OCI-LY7 (cell line): Measurements from ENCODE around the gene PUS7. TPM values are rescaled to one million over a fixed set of nuclear protein-coding genes. Genes with fewer than 3 reads are reported as not detected.

Experiments used
- BruUV-seq: library from RNA; stranded (reverse); fragments of 400-500 nt; replicated peaks from 2 replicates; lab custom pipeline; 2021; lab: Mats Ljungman, UMichigan
- CTCF ChIA-PET: fragments of 300-600 bp; sonication (Branson Sonifier 250); formaldehyde crosslinking; loops from one replicate; lab custom pipeline; 2022; ENCODE audit warnings: antibody characterized with exemption; ENCODE audit not compliant: unreplicated experiment; lab: Charles Lee
- POLR2A ChIA-PET: fragments of 300-600 bp; sonication (Branson Sonifier 250); formaldehyde crosslinking; loops from one replicate; lab custom pipeline; 2022; ENCODE audit warnings: antibody characterized with exemption; lab: Charles Lee
- DNase-seq: peaks from one replicate; pipeline ENCODE4 v3.0.0-alpha.2; 2015; ENCODE audit warnings: low spot score
- H2AFZ ChIP-seq: fragments of 200-600 bp; sonication (generic), shearing (Covaris generic); 2 replicates; pipeline ENCODE4 v1.6.1; 2014; ENCODE audit warnings: mild to moderate bottlenecking, antibody characterized with exemption, low read length, moderate library complexity
- H3K27ac ChIP-seq: fragments of 200-600 bp; sonication (generic); 2 replicates; pipeline ENCODE4 v1.5.1; 2014; ENCODE audit warnings: mixed run types, low read depth, mild to moderate bottlenecking, moderate library complexity, low read length, inconsistent platforms; ENCODE audit not compliant: poor library complexity, severe bottlenecking
- H3K36me3 ChIP-seq: fragments of 200-600 bp; sonication (generic); 2 replicates; pipeline ENCODE4 v1.6.1; 2014; ENCODE audit warnings: mild to moderate bottlenecking, antibody characterized with exemption, low read length, moderate library complexity, mixed read lengths; ENCODE audit not compliant: insufficient read depth
- H3K4me1 ChIP-seq: fragments of 200-600 bp; sonication (generic); 2 replicates; pipeline ENCODE4 v1.5.1; 2014; ENCODE audit warnings: mild to moderate bottlenecking, low read length; ENCODE audit not compliant: insufficient read depth, poor library complexity, severe bottlenecking
- H3K4me2 ChIP-seq: fragments of 200-600 bp; sonication (generic); 2 replicates; pipeline ENCODE4 v1.6.1; 2014; ENCODE audit warnings: mild to moderate bottlenecking, low read length
- H3K4me3 ChIP-seq: fragments of 200-600 bp; sonication (generic); 2 replicates; pipeline ENCODE4 v1.5.1; 2014; ENCODE audit warnings: mild to moderate bottlenecking, low read depth, low read length; ENCODE audit not compliant: poor library complexity, severe bottlenecking
- H3K79me2 ChIP-seq: fragments of 200-600 bp; sonication (generic); 2 replicates; pipeline ENCODE4 v1.6.1; 2016; ENCODE audit warnings: low read depth, mild to moderate bottlenecking, low read length, moderate library complexity, mixed read lengths; ENCODE audit not compliant: insufficient read depth
- H3K9me2 ChIP-seq: fragments of 200-600 bp; sonication (generic); 2 replicates; pipeline ENCODE4 v1.6.1; 2016; ENCODE audit warnings: mild to moderate bottlenecking, low read length, mixed read lengths; ENCODE audit not compliant: insufficient read depth
- H3K9me3 ChIP-seq: fragments of 200-600 bp; sonication (generic); 2 replicates; pipeline ENCODE4 v1.6.1; 2014; ENCODE audit warnings: mild to moderate bottlenecking, mixed run types, low read length, mixed read lengths
- H4K20me1 ChIP-seq: fragments of 200-600 bp; sonication (generic); 2 replicates; pipeline ENCODE4 v1.6.1; 2014; ENCODE audit warnings: mild to moderate bottlenecking, antibody characterized with exemption, low read length, moderate library complexity, mixed read lengths; ENCODE audit not compliant: insufficient read depth
- CTCF ChIP-seq: fragments of 200-600 bp; sonication (generic); conservative IDR thresholded peaks from 2 replicates; pipeline ENCODE4 v1.5.1; 2014; ENCODE audit warnings: mild to moderate bottlenecking, antibody characterized with exemption, low read length, moderate library complexity, mixed read lengths
- EZH2phosphoT487 ChIP-seq: fragments of 200-600 bp; sonication (generic); IDR thresholded peaks from 2 replicates; pipeline ENCODE4 v1.6.1; 2018; ENCODE audit warnings: low read depth, borderline replicate concordance, mild to moderate bottlenecking, mixed run types, antibody characterized with exemption, low read length, moderate library complexity, mixed read lengths
- intact Hi-C: fragments of 100-400 bp; cut with micrococcal nuclease; formaldehyde crosslinking; loops from one replicate; pipeline ENCODE4 v1.10.0; 2022; ENCODE audit not compliant: unreplicated experiment
- total RNA-seq, 2 experiments: library from RNA; depleted of rRNA in 1 of 2; stranded (reverse); fragments of >200 nt in 1 of 2; shearing (Covaris generic) in 1 of 2; gene quantifications; 2 replicates each; pipeline ENCODE4 v1.2.3, GENCODE V29; 2014 to 2022

Gene PUS7
- total RNA-seq, 2 experiments from 2014 or later, result 13.7 to 19.2 TPM

GRCh38 chr7:105480931-105481330 lies 41.1 kb downstream of the PUS7 start:
- no peaks in the 10 kb centered on the region for H3K4me1 ChIP-seq
- H3K9me2 ChIP-seq, result no peaks in the 10 kb centered on the region
- no peak for DNase-seq
- no TSS peak for BruUV-seq
- POLR2A ChIA-PET, result interaction anchor here (1.1 kb wide), 1 partner anchor 20 kb away, joined by 4 read pairs; no protein-coding TSS in a partner anchor
- intact Hi-C loops, result no loop called here
- no peak overlapping the region for H3K4me2 ChIP-seq
- H4K20me1 ChIP-seq, result no peaks in the 10 kb centered on the region
- H3K36me3 ChIP-seq, result peaks cover 18% of the 10 kb centered on the region
- H3K4me3 ChIP-seq, result no peak overlapping the region
- H3K27ac ChIP-seq, result no peak overlapping the region
- CTCF ChIA-PET, result no interaction called here
- H2AFZ ChIP-seq, result no peak overlapping the region
- no peak for TF ChIP-seq CTCF
- no peak for TF ChIP-seq EZH2phosphoT487
- H3K9me3 ChIP-seq, result no peaks in the 10 kb centered on the region
- H3K79me2 ChIP-seq, result no peaks in the 10 kb centered on the region

- CTCF ChIA-PET, result no interaction called here
- no TSS peak for BruUV-seq
- DNase-seq, result no peak
- POLR2A ChIA-PET, result no interaction called here
- no peak overlapping the region for H3K4me2 ChIP-seq
- intact Hi-C loops, result no loop called here
- no peak overlapping the region for H3K4me3 ChIP-seq
- peaks cover 18% of the 10 kb centered on the region for H3K36me3 ChIP-seq
- H3K9me3 ChIP-seq, result no peaks in the 10 kb centered on the region
- no peaks in the 10 kb centered on the region for H3K79me2 ChIP-seq
- no peak overlapping the region for H3K27ac ChIP-seq
- TF ChIP-seq EZH2phosphoT487, result no peak
- TF ChIP-seq CTCF, result no peak
- H3K4me1 ChIP-seq, result no peaks in the 10 kb centered on the region
- no peaks in the 10 kb centered on the region for H3K9me2 ChIP-seq
- no peak overlapping the region for H2AFZ ChIP-seq
- no peaks in the 10 kb centered on the region for H4K20me1 ChIP-seq
These were observed 43.5 kb downstream of the PUS7 start for GRCh38 chr7:105478606-105479005.

GRCh38 chr7:105477908-105478307 lies 44.2 kb downstream of the PUS7 start:
- no peak for TF ChIP-seq EZH2phosphoT487
- TF ChIP-seq CTCF, result no peak
- no peak overlapping the region for H3K4me2 ChIP-seq
- no TSS peak for BruUV-seq
- H3K9me2 ChIP-seq, result no peaks in the 10 kb centered on the region
- H2AFZ ChIP-seq, result no peak overlapping the region
- intact Hi-C loops, result no loop called here
- no peaks in the 10 kb centered on the region for H4K20me1 ChIP-seq
- no peaks in the 10 kb centered on the region for H3K9me3 ChIP-seq
- no peaks in the 10 kb centered on the region for H3K79me2 ChIP-seq
- no peaks in the 10 kb centered on the region for H3K4me1 ChIP-seq
- no peak overlapping the region for H3K27ac ChIP-seq
- no peak overlapping the region for H3K4me3 ChIP-seq
- CTCF ChIA-PET, result no interaction called here
- DNase-seq, result no peak
- POLR2A ChIA-PET, result no interaction called here
- H3K36me3 ChIP-seq, result peaks cover 18% of the 10 kb centered on the region
